ENCODE measurements around the gene CCDC182.

GRCh38 chr17:57760046-57760445 is 14.9 kb upstream of the CCDC182 start:
- no peak for TF ChIP-seq EZH2 (IDR thresholded peaks at IDR 0.05; ENCODE audit: borderline replicate concordance, low read length)
- TF ChIP-seq, protein P1, sequence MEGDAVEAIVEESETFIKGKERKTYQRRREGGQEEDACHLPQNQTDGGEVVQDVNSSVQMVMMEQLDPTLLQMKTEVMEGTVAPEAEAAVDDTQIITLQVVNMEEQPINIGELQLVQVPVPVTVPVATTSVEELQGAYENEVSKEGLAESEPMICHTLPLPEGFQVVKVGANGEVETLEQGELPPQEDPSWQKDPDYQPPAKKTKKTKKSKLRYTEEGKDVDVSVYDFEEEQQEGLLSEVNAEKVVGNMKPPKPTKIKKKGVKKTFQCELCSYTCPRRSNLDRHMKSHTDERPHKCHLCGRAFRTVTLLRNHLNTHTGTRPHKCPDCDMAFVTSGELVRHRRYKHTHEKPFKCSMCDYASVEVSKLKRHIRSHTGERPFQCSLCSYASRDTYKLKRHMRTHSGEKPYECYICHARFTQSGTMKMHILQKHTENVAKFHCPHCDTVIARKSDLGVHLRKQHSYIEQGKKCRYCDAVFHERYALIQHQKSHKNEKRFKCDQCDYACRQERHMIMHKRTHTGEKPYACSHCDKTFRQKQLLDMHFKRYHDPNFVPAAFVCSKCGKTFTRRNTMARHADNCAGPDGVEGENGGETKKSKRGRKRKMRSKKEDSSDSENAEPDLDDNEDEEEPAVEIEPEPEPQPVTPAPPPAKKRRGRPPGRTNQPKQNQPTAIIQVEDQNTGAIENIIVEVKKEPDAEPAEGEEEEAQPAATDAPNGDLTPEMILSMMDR (IDR thresholded peaks at IDR 0.05; ENCODE audit: low read length), result no peak
